Activated T-helper 1 cell treated with anti-CD3 and anti-CD28 coated beads, Interleukin-2, amount 50 U/mL, for 16 hours (primary cell): ENCODE data around the gene RECK.
A peak's percentile ranks its signal among the peaks of the same experiment; 100 is the strongest.
"Not testable (repeated sequence)": the region's sequence is repeated elsewhere in the genome, so short reads cannot be mapped to it uniquely, and the experiment has no call there.

Experiments
- DNase-seq, 2 donors: peaks; one replicate each; pipeline ENCODE4 v3.0.0-alpha.2; 2020; ENCODE audit warnings: low read depth in 1 of 2, low spot score in 1 of 2

The RECK gene, protein sequence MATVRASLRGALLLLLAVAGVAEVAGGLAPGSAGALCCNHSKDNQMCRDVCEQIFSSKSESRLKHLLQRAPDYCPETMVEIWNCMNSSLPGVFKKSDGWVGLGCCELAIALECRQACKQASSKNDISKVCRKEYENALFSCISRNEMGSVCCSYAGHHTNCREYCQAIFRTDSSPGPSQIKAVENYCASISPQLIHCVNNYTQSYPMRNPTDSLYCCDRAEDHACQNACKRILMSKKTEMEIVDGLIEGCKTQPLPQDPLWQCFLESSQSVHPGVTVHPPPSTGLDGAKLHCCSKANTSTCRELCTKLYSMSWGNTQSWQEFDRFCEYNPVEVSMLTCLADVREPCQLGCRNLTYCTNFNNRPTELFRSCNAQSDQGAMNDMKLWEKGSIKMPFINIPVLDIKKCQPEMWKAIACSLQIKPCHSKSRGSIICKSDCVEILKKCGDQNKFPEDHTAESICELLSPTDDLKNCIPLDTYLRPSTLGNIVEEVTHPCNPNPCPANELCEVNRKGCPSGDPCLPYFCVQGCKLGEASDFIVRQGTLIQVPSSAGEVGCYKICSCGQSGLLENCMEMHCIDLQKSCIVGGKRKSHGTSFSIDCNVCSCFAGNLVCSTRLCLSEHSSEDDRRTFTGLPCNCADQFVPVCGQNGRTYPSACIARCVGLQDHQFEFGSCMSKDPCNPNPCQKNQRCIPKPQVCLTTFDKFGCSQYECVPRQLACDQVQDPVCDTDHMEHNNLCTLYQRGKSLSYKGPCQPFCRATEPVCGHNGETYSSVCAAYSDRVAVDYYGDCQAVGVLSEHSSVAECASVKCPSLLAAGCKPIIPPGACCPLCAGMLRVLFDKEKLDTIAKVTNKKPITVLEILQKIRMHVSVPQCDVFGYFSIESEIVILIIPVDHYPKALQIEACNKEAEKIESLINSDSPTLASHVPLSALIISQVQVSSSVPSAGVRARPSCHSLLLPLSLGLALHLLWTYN

DNA sequence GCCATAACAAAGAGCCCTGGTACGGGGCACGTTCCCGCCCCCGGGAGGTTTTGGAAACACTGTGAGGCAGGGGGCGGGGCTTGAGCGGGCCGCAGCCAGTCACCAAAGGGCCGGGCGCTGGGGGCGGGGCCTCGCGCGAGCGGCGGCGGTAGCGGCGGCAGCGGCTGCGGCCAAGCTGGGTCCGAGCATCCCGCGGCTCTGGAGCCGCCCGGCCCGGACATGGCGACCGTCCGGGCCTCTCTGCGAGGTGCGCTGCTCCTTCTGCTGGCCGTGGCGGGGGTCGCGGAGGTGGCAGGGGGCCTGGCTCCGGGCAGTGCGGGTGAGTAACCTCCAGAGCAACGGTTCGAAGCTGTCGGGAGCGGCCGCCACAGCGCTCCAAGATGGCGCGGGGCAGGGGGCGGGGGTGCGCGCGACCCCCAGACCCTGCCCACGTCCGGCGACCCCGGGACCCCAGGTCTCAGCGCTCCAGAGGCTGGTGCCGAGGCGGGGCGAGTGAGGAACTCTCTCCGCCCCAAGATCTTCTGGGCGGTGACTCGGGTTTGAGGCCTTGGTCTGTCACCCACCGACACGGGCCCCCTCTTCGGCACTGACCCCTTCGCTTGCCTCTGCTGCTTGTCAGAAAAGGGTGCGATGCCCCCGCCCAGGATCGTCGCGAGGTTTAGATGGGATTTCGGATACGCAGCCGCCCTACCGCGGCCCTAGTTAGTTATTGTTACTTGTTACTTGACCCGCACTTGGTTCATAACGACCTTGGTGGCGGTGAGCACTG lies at the start of gene RECK:
Gene RECK, plus strand, starts transcription at position 134 of the 769 bp plus-strand sequence. Its CDS starts 86 bp downstream, at position 220.
- DNase-seq = peak; percentile 63 to 79

DNA sequence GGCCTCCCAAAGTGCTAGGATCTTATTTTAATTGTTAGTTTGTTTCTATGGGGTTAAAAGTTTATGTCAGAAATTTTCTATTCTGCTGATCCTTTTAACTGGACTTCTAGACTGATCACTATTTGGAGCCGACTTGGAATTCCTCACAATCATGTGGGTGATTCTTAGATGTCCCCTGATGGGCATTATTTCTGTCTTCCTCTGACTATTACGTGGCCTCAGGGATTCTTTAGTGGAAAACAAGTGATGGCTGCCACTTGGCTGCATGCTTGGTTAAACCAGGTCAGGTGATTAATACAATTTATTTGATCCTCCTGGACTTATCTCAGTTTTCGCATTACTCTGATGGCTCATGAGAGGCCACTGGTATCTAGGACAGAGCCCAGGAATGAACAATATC lies 46.6 kb upstream of the RECK start:
- DNase-seq = no peak

DNA sequence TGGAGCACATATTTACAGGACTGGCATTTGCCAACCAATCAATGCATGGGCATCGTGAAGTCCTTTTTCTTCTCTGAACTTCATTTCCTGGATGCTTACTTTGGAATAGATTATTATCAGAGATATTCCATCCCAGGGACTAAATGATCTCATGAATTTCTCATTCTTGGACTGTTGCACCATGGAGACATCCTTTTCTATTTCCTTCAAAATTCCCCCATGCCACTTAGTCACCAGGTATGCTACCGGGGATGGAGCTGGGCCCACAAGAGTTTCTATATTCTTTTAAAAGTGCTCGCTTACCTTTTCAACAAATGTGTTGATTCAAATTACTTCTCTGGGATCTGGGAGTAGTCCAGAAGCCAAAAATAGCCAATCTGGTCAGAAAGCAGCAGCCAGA lies 43.6 kb upstream of the RECK start:
- DNase-seq = not testable (repeated sequence)

DNA sequence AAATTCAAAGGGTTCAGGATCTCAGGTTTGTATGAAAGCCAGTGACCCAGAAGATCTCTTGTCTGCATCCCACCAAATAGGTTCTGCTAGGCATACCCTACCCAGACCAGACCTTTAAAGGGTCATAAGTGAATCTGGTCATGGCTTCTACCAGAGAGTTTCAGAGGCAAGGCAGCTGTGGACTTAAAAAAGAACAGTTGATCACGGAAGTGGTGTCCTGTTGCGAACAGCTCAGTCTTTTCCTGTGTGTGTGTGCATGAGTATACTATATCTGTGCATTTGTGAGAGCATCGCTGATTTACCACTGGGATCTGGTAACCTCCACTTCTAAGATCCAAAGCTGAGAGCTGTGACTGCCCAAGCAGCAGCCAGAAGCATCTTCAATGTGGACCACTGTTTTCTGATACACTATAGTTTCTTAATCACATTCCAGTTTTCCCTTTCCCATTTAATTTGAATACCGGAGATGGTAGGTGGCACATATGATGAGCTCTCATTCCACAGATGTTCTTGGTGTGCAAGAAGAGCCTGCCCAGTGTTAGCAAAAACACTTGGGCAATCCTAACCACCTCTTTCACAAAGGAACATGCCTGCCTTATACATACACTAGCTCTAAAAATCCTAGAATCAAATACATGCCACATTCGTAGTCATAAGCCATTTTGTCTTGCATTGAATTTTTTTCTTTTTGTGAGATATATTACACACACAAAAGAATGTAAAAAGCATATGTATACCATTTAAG lies 42.6 kb upstream of the RECK start:
- no peak for DNase-seq

DNA sequence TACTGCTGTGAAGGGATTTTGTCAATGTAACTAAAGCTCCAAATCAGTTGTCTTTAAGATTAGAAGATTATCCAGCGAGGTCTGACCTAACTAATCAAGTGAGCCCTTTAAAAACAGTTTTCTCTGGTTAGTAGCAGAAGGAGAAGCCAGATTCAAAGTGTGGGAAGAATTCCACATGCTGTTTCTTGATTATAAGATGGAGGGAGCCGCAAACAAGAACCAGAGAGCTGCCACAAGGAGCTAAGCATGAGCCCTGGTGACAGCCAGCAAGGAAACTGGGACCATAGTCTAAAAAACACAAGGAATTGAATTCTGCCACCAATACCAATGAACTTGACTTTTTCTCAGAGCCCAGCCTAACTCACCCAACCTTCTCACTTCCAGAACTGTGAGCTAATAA lies 41.8 kb upstream of the RECK start:
- DNase-seq = no peak

DNA sequence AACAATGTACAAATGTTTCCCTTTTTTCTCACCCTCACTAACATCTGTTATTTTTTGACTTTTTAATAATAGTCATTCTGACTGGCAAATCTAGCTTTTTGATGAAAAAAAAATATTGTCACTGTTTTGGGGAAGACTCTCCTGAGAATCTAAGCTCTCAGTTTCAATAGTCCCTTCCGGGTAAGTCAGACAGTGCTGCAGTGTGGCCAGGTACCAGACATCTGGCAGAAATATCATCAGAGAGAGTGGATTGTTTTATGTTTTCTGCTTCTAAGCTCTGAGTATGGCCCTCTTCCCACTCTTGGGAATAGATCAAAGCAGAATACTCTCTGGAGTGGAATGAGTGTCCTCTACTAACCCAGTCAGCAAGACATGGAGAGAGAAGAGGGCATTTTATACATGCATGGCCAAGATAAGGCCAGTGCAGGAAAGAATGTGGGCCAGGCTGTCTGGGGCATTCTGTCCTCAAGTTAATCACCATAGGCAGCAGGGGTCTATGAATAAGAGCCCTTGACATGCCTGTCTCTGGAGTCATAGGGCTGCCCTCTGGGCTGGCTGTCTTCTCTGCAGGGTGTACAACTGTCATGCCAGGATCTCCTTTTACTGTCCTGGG lies 40.2 kb upstream of the RECK start:
- no peak for DNase-seq

DNA sequence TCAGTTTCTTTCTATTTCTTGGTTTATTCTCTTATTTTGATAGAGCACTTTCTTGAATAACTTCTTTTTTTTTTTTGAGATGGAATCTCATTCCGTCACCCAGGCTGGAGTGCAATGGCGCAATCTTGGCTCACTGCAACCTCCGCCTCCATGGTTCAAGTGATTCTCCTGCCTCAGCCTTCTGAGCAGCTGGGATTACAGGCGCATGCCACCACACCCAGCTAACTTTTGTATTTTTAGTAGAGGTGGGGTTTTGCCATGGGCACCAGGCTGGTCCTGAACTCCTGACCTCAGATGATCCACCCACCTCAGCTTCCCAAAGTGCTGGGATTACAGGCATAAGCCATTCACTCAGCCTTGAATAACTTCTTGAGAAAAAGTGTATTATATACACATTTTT lies 39.7 kb upstream of the RECK start:
- DNase-seq = not testable (repeated sequence)

DNA sequence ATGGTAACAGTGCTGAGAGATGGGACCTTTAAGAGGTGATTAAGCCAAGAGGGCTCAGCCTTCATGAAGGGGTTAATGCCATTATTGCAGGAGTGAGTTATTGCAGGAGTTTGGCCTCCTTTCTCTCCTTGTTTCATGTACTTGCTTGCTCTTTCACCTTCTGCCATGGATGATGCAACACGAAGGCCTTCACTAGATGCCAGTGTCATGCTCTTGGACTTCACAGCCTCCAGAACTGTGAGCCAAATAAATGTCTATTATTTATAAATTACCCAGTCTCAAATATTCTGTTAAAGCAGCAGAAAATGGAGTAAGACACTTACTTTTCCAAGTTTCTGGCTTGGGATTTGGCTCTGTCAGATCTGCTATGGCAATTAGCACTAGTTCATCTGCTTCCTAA lies 38.4 kb upstream of the RECK start:
- DNase-seq = no peak

DNA sequence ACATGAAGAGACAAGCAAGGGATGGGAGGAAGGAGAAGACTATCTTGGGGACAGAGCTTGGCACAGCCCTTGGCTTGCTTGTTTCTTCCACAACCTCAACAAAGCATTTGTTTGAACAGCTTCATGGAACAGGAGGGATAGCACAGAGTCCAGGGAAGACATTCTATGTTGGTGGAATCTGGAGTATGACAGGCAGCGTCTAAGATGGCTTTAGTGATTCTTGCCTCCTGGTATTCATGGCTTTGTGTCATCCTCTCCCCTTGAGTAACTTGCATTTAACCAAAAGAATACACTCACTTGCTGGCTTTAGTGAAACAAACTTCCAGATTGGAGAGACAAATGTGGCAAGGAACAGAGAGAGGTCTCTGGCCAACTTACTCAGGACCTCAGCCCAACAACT lies 30.8 kb upstream of the RECK start:
- DNase-seq = no peak

DNA sequence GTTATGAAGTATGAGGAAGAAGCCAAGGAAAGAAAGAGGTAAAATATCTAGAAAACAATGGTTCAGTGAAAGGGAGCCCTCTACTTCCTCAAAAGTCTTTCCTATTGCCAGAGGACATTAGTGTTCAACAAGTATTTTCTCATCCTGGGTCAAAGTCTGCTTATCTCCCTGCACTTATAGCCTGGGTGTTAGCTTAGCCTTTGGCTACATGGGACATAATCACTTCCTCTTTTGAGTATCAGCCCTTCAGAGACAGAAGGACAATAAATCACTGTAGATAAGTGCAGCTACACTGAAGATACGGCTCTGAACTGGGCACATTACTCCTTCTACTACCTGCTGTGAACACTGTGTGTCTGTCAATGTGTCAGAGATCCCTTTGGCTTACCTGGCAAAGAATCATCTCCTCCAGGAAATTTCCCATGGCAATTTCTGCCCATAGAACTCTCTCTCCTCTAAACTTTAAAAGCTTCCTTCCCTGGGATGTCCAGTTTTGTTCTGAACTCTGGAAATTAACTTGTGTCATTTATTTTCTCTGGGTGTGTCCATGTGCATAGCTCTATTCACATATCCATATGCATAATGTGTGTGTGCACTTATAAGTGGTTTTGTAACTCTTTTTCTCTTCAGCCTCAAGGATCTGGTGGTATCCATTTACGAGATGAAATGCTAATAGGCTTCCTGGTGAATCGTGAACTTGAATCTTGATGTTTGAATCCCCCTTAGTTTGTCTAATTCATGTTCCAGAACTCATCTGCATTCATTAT lies 30.0 kb upstream of the RECK start:
- DNase-seq = no peak

DNA sequence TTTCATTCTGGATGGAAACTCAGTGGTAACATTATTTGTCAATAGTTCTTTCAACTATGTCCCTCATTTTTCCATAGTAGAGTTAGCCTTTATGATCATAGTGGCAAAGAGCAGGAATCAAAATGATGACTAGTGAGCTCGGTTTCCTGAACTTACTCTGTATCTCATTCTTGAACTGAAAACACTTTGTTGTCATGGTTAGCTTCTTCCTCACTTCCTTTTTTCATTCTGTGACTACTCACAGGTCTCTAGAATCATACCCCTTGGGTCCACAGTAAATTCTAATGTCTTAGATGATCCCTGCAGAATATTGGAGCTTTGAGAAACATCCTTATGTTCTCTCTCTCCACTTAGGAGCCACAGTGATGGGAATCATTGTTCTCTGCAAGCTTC lies 29.4 kb upstream of the RECK start:
- DNase-seq = no peak

DNA sequence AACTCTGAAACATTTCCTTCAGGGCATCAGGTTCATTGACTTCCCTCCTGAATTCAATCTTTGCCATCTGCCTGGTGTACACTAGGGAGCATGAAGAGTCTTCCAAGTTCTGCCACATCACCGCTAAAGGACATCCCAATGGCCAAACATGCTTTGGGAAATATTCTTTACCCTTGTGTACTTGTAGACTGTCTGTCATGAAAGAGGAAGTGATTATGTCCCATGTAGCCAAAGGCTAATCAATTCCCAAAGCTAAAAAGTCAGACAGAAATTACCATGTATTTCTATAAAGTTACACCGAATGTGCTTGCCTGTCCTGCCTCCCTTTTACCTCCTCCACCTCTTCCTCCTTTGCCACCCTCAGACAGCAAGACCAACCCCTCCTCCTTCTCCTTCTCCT lies 28.9 kb upstream of the RECK start:
- no peak for DNase-seq

DNA sequence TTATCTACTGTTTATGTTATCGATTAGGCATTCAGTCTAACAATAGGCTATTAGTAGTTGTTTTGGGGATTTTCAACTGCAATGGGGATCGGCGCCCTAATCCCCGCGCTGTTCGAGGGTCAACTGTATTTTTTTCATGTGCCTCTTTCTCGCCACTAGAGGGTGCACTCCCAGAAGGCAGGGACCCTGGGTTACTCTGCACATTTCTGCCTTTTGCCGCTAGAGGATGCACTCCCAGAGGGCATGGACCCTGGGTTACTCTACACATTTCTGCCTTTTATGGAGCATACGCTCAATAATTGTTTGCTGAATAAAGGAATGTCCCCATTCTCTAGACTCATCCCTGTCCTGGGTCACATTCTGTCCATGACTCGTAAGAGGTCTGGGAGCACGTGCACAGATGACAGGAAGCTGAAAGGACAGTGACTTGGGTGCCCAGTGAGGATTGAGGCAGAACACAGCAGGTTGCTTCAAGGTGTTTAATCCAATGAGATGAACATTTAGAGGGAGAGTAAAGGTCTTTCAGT lies 27.9 kb upstream of the RECK start:
- DNase-seq = peak; percentile 23 to 37

DNA sequence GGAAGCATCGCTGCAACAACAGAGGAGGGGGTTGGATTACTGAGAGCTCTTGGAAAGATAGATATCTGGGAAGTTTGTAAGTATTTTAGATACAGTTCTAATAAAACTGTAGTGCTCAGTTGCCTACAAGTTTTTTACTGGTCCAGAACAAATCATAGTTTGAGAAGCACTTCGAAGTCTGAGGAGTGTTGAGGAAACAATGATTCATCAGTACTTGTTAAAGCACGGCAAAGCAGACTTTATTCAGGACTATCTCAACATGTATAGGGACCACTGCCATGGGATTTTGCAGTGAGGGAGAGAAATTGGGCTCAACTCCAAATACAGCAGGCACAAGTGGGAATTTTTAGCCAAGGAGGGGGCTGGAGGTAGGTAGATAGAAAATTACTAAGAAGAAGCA lies 25.3 kb upstream of the RECK start:
- no peak for DNase-seq

DNA sequence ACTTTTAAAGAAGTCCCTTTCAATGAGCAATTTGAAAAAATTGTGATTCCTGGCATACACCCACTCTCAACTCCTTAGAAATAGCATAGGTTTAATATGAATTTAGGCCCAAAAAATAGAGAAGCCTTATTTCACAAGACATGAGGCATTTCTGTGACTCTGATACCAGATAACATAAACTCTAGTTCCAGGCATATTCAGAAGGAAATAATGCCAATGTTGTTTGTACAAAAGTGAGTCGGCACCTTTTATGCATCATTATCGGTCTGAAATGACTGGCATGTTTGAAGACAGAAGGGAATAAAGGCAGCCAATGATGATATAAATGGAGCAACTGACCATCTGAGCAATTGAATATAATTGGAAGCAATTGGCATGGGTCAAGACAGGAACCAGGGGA lies 19.4 kb upstream of the RECK start:
- DNase-seq = no peak

DNA sequence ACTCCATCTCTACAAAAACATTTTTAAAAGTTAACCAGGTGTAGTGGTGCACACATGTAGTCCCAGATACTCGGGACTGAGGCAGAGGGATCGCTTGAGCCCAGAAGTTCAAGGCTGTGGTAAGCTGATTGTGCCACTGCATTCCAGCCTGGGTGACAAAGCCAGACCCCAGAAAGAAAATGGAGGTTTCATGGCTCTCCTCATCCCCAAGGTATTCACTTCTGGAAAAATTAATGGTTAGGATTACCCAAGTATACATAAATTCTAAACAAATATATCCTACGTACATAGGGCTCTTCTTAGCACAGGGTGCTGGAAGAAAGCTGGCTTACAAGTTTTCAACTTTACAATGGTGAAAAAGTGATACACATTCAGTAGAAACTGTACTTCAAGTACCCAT lies 18.6 kb upstream of the RECK start:
- no peak for DNase-seq

DNA sequence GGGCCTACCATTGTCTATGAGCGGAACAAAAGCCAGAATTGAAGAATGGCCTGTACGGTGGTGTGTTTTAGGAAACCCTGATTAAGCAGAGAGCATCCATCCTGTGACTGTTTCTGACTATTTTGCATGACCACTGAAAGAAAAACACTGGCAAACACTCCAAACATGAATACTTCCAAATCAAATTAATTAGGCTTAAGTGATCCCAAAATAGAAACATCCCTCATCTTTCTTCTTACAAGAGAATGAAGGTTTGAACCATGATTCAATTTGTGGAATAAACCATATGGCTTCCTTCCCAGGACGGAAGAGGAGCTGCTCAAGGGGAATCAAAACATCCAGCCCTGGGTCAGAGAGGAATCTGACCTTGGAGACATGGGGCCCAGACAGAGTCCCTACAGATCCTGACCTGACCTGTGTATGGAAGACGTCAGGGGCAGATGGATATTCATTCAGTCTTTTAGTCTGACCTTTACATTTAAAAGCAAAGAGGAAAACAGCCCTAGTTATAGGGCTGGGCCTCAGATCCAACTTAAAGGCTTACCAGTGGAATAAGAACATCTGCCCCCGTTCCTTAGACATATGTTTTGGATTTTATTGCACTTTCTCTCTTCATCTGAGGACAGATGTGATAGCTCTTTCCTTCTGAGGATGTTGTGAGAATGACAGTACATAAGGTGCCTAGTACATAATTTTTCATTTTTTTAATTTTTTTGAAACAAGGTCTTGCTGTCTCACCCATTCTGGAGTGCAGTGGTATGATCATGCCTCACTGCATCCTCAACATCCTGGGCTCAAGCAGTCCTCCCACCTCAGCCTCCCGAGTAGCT lies 17.6 kb upstream of the RECK start:
- no peak for DNase-seq

DNA sequence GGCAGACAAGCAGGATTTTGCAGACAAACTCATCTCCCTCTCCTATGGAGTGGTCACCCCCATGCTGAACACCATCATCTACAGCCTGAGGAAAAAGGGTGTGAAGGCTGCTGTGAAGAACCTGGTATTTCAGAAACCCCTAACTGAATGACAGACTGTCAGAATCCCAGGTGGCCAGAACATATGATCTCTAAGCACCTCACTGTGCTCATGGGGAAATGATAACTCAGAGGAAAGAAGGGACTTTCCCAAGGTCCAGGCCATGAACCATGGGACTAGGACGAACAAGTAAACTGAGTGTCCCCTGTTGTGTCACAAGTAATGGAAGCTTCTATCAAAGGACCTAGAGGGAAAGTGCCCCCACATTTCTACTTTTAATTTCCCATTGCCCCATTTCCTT lies 14.7 kb upstream of the RECK start:
- DNase-seq = no peak
